Islet of Langerhans (tissue), 1 donor: ENCODE results near the gene MINDY3.
"Not testable (repeated sequence)": the region's sequence is repeated elsewhere in the genome, so short reads cannot be mapped to it uniquely, and the experiment has no call there.

Experiments used
- FAIRE-seq: peaks from one replicate; lab custom pipeline; 2011; peaks lifted over from hg19 to GRCh38; lab: Jason Lieb, UNC

The MINDY3 gene

DNA sequence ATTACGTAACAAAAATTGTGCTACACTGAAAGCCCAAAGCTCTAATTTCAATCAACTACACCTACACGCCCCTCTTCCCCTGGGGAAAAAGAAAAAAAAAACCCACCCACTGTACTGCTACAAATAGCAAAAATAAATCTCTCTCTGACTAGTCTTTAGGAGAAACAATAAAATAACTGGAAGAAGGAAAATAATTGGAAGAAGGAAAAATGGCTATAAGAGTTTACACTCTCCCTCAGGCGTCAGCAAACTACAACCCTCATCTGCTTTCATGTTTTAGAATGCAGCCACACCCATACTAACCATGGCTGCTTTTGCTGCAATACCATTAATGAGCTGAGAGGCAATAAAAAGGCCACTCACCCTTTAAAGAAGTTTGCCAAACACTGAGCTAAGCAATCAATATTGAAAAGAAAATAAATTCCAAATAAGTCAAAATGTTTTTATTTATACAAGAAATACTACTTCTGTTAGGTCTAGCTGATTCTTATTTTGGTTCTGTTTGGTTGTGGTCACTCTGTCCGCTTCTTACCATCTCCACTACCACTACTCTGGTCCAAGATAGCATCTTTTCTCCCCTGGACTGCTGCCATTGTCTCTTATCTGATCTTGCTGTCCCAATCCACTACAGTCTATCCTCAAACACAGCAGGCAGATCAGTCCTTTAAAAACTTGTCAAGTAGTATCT lies 3.8 kb downstream of the MINDY3 start:
- no peak for FAIRE-seq

DNA sequence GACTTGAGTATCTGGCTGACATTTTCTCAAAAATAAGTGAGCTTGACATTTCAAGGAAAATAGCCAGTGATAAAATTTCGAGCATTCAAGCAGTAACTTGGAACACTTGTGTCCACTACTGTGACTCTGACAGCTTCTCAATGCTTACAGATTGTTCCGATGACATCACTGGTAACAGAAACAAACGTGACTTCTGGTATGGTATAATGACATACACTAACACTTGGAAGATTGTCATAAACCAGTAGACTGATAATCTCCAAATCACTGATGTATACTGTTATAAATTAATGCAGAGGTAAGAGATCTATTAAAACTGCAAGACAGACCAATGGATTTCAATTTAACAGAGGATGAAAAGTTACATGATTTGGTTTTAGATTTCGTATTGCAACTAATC lies 6.5 kb downstream of the MINDY3 start:
- FAIRE-seq: no peak

DNA sequence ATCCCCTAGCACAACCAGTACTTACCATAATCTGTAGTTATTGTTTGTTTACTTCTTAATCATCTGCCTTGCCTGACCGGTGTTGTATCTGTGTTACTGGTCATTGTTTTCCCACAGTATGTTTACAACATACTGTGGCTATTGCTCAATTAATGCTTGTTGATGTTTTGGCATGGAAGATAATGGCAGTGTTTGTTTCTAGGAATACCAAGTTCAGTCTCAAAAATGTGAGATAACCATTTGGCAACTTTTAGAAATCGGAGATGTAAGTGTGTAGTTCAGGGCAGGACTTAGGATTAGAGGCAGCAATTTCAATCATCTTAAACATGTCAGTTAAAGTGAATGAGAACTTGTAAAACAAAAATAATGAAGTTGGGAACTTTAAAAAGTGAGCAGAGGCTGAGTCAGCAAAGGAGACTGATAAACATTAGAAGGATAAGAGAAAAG lies 8.2 kb downstream of the MINDY3 start:
- no peak for FAIRE-seq

DNA sequence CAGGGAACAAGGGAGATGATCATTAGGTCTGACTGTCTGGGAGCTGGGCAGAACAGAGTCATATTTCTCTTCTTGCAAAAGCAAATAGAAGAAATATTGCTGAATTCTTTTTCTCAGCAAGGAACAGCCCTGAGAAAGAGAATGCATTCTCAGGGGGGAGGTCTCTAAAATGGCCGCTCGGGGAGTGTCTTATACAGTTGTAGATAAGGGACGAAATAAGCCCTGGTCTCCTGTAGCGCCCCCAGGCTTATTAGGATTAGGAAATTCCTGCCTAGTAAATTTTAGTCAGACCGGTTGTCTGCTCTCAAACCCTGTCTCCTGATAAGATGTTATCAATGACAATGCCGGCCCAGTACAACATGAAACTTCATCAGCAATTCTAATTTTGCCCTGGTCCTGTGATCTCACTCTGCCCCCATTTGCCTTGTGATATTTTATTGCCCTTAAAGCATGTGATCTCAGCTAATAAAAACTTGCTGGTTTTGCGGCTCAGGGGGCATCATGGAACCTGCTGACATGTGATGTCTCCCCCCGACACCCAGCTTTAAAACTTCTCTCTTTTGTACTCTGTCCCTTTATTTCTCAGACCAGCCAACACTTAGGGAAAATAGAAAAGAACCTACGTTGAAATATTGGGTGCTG lies 9.8 kb downstream of the MINDY3 start:
- FAIRE-seq: not testable (repeated sequence)

DNA sequence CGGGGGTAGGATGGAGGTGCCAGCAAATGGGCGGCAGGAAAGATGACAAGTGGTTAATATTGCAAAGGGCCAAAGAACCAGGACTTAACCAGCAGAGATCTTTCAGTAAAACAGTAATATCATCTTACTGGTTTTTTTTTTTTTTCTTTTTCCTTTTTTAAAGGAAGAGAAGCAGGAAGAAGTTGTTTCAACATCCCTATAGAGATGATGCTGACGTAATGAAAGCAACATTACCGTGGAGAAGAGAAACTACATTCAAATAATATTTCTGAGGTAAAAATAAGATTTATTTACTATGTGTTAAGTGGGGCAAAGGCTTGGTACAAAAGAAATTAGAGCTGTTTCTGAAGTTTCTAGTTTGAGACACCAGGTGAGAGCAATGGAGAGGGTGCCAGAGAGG lies 11.0 kb downstream of the MINDY3 start:
- FAIRE-seq: no peak

DNA sequence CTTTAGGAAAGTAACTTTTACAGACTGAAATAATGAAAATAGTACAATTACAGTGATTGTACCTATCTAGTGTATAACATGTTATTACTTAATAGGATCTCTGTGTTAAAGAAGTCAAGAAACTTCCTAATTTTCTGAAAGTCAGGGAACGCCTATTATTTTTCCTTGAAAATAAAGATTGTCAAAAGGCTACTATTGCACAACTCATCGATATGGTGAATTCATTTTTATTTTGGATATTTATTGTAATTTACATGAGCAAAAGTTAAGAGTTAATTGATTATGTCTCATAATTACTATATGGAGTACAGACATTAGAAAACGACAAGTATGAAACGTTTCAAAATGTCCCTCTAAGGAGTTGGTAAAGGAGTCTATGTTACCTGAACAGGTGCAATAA lies 12.8 kb downstream of the MINDY3 start:
- no peak for FAIRE-seq

DNA sequence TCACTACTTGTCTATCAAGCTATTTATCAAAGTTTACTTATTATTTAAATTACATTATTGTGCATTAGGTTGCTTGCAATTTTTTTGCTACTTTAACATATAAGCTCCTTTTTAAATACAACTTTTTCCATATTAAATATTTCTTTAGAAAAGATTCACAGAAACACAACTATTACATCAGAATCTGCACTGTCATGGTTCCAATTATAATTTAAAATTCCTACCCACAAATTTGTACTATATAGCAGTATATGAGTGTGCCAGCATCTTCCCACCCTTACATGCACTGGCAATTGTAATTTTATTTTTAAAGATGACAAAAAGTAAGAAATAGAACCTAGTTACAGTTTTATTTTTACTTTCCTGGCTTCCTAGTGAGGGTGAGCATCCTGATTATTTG lies 15.8 kb downstream of the MINDY3 start:
- FAIRE-seq: no peak

DNA sequence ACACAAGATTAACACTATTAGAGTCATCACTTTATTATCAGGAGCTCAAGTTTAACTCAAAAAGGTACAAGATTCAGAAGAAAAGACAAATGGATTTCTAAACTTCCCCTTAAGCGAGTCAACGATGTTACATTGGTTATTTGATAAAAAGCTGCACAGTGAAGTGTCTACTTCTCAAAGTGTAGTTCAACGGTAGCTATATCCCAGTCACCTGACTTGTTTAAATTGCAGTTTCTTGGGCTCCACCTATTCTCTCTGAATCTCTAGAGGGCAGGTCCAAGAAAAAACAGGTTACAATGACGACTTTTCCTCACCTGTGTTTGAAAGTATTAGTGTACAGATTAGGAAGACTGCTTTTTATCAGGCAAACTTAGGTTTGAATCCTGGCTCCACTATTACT lies 16.6 kb downstream of the MINDY3 start:
- no peak for FAIRE-seq

DNA sequence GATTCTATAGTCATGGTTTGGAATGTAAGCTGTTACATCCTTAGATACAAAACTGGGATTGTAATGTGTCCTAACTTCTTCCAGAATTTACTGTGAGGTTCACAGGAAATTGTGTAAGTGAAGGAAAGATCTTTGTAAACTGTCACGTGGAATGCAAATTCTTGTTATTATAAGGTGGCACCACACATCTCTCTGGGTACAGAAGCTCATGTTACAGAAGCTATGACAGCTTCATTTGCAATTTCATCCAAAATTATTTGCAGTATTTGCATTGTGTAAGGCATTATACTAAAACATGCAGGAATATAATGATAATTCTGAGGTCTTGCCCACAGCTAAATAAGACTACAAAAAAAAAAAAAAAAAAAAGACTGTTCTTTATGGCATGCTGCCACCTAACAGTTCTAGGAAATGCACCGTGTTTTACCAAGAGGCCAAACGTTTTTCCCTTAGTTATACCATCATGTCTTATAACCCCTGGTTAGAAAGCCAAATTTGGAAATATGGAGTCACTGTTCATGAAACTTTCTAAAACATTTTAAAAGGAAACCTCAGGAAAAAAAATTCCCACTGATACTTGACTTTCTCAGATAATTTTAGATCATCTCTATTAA lies 17.6 kb downstream of the MINDY3 start:
- FAIRE-seq: no peak

DNA sequence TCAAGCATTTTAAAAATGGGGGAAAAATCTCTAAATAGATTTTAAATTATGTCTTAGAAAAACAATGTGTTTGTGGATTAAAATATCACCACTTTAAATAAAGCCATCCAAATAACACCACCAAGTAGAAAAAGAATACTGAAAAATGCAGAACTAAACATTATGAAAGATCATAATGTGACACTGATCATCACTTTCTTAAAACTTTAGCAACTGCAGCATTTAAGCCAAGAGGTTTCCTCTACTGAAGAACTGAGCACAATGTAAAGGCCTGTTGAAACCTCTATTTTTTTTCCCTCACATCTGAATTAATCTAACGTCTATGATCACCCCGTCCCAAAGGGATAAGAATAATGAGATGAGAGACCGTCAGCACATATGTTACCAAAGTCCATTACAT lies 18.6 kb downstream of the MINDY3 start:
- FAIRE-seq: no peak

DNA sequence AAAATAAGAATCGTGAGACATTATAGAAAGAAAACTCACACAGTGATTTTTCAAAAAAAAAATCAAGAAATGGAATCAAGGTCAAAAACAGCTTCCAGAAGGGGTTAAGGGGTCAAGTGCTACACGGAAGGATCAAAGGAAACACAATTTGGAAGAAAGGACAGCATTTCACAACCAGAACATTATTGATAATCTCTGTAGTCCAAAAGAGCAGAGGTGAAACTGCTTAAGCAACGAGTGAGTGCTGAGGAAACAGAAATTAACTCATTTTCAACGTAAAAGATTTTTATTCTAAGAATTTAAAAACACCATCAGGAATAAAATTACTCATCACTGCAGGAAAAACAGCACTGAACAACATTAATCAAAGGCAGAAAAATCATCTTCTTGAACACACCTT lies 23.5 kb downstream of the MINDY3 start:
- no peak for FAIRE-seq

DNA sequence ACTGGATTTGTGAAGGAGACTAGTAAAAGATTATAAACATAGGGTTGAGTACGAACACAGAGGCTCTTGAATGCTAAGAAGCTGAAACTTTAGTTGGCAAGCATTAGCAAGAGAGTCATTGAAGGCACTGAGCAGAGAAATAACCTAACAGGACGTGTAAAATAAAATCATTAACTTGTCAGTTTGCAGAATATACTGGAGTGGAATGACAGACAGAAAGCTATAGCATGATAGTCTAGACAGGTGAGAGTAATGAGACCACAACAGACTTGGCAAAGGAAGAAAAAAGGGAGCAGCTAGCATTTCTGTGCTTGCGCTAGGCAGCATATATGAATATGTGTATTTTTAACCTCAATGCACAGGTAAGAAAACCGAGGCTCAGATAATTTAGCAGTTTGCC lies 30.8 kb downstream of the MINDY3 start:
- FAIRE-seq: no peak

DNA sequence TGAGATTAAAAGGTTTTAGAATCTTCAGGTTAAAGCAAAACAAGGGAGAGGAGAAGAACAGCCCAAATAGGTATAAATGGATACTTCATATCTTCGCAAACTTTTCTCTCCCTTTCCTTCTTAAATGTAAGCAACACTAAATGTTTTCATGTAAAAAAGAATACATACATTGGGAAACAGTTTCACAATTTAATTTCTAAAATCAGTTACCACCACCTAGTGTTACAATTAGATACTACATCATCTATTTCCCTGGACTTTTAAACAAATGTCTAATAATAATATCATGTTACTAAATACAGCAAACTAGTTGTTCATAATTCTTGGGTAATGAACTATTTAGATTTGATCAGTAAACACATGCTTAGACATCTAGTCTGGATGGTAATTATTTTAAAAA lies 35.8 kb downstream of the MINDY3 start:
- FAIRE-seq: peak; percentile 99

DNA sequence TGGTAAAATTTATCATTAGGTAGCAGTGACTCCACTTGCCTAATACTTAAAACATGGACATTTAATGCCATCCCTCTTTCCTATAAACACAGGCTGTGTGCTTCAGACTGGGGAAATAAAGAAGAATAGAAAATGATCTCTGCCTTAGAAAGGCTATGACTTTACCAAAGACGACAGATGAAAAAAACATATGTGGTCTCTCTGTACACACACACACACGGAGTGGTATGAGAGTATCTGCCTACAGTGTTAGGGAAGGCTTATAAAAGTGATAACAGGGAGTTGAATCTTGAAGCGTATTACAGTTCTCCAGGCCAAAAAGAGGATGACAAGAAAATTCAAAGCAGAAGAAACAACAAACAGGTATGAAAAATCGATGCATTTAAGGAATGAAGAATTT lies 38.2 kb downstream of the MINDY3 start:
- no peak for FAIRE-seq

DNA sequence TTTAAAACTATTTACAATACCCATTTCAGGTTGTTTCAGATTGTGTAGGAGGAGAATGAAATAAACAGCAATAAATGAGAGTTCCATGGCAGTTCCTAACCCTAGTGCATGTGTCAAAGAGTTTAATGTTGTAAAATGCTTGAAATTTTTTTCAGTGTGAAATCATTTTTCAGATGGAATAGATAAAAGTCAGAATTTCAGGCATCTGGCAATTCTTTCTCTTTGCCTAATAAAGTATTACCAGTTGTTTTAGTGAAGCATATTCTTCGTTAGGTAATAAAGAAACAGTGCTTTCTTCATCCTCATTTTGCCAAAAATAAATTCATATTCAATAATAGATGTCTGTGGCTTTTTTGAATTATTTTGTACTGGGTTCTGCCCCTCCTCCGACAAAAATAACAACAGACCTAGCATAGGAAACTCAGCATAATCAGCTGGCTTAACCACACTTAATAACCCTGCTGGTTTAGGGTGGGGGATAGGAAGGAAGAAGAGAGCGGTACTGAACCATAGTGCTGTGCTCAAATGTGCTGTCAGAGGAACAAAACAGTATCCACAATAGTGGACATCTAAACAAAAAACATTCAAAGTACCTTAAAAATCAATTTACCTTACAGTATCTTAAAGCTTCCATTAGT lies 39.1 kb downstream of the MINDY3 start:
- no peak for FAIRE-seq

DNA sequence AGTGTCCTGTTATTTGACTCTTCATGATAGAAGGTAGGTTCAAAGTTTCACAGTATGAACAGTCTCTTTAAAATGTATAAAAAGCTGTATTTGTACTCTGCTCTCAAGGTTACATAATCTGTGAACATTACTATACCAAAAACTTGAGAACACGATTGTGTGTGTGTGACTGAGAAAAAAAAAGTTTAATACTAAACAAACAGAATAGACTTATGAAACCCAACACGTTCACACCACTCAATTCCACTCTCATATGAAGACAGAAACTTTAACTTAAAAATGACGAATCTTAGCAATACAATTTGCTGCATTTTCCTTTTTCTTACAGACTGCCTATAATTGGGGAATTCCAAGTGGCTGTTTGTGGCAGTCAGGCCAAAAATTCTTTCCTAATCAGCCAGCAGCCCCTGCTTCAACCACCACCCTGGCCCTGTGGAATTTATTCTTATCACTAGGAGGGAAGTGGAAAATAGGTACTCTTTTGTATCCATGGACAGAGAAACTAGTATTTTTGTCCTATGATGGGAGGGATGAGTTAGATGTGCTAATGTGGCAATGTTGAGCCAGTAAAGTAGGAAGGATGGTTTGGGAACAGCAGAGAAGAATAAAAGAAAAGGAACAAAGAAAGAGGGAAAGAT lies 42.8 kb downstream of the MINDY3 start:
- no peak for FAIRE-seq

DNA sequence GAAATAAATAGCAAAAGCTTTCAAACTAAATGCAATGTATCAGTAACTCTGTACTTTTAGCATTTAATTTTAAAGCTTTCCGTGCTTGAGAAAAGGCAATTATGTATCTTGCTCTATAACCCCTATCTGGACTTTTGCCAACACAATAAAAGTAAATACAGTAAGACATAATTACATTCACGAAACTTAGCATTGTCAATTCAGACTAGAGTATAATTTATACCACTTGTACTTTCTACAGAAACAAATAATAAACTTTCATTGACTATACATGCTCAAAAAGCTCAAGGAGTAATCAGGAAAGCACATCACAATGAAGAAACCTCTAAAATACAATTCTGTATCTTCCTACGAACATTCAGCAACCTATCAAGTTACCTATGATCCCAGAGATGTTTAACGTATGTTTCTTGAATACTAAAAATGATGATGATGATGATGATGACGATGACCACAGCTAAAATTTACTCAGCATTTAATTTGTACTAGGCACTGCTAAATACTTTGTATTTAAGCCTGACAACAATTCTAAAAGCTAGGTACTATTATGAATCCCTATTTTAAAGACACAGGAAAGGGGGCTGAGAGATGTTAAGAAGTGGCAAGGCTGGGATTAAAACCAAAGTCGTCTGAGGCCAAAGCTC lies 44.9 kb downstream of the MINDY3 start:
- FAIRE-seq: no peak

DNA sequence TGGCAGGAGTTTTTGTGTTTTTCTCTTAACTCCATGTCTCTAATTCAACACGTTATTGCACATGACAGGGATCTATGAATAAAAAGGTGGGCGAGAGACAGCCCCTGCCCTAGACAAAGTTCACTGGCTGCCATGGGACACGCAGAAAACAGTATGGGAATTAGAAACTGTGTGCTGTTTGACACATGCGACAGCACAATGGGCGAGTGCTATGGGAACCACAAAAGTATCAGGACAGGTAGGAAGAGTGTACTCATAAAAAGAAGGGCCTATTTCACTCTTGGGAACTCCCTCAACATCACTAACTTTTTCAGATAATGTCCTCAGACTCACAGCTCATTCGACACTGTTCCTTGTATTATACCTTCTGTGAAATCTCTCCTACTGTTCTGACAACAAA lies 45.7 kb downstream of the MINDY3 start:
- no peak for FAIRE-seq

DNA sequence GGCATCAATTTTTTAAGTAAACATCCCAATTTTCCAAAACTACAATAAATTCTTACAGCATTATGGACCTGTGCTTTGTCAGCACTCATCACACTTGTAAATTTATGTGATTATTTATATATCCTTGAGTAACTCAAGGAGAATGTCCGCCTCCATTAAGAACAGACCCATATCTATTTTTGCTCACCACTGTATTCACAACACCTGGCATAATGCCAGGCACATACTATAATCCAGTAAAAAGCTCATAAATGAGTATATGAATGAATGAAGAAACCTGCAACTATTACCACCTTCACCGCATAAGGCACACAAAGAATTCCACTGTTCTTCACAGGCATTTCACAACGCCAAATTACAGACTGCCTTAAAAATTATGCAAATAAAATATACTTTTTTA lies 46.9 kb downstream of the MINDY3 start:
- FAIRE-seq: no peak

DNA sequence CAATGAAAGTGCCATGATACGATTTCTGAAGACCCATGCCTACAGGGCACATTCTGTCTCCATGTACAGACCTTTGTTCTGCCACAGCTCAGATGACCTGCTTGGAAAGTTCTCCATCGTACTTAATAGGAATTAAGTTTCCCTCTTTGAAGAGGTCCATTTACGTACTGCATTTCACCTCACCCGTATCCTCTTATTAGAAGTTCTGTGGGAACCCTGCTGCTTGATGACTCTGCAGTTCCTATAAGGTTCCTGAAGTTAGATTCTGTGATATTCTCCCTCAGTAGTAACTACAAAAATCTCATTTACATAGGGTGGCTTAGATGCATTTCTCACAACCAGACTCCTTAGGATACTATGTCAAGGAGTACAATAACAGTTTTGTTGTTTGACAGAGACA lies 50.9 kb downstream of the MINDY3 start:
- FAIRE-seq: no peak

DNA sequence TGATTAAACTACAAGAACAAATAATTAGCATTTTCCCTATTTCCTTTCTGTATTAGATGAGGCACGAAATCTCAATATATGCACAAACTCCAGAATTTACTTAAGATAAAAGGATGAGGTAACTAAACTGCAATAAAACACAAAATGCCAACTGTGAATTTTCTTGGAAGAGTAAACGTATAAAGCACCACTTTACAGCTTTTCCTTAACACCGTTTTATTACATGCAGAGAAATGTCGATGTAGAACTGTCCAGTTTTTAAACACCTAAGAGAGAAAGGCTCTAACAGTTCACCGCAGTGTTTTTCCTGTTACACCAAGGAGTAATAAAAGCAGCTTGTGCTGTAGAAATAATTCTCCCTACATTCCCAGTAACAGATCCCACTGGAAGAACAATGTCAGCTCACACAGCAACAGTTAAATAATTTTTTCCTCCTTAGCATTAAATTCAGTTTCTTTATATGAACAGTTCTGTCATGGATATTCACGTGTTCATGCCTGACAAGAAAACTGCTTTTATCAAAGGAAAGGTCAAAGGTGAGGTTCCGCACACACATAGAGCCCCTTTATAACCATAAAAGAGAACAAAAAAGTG lies 52.0 kb downstream of the MINDY3 start:
- FAIRE-seq: no peak
